ENCODE data around the gene PSMA1. TPM values are rescaled to one million over a fixed set of nuclear protein-coding genes. Genes with fewer than 3 reads are reported as not detected.
A peak's percentile ranks its signal among the peaks of the same experiment; 100 is the strongest.

PSMA1 gene
- total RNA-seq, 6 experiments from 2014 or later: 69.4 to 95.1 (median 90.7) TPM

DNA sequence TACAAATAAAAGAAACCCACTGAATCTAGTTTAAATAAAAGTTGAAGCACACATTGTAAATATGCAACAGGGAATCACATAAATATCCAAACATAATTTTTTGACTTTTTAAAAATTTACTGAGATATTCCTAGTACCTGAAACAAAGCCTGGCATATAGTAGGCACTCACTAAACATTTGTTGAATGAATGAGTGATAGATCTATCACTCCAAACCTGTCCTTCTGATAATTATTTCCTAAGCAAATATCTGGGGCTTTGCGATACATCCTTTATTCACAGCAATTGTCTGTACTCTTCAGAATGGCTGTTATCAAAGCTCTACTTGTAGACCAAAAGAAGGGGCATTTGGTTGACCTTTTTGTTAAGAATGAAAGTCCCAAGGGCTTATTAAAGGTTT is 2.6 kb upstream of the PSMA1 start:
- H3K36me3 ChIP-seq: peaks cover 0 to 7% (median 2%) of the 10 kb centered on the region in 4 donors
- DNase-seq: no peak
- WGBS (ENCODE audit: insufficient coverage, low coverage, low lambda C conversion rate, missing lambda C conversion rate): 88% methylated on average over 1 of the region's 1 CpG
- no peak overlapping the region for H3K27ac ChIP-seq
- no peaks in the 10 kb centered on the region for H3K9me3 ChIP-seq
- H3K4me3 ChIP-seq: no peak overlapping the region
- peaks cover 0 to 10% (median 4%) of the 10 kb centered on the region in 4 donors for H3K4me1 ChIP-seq
- TF ChIP-seq, protein P1, sequence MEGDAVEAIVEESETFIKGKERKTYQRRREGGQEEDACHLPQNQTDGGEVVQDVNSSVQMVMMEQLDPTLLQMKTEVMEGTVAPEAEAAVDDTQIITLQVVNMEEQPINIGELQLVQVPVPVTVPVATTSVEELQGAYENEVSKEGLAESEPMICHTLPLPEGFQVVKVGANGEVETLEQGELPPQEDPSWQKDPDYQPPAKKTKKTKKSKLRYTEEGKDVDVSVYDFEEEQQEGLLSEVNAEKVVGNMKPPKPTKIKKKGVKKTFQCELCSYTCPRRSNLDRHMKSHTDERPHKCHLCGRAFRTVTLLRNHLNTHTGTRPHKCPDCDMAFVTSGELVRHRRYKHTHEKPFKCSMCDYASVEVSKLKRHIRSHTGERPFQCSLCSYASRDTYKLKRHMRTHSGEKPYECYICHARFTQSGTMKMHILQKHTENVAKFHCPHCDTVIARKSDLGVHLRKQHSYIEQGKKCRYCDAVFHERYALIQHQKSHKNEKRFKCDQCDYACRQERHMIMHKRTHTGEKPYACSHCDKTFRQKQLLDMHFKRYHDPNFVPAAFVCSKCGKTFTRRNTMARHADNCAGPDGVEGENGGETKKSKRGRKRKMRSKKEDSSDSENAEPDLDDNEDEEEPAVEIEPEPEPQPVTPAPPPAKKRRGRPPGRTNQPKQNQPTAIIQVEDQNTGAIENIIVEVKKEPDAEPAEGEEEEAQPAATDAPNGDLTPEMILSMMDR (IDR thresholded peaks at IDR 0.05): no peak
- TF ChIP-seq POLR2A (IDR thresholded peaks at IDR 0.05): no peak
- intact Hi-C loops (cut with DNase I): loop anchor here in 1 of 2 donors (10.0 kb wide), 1 partner anchor 372 kb away; the partner anchor contains the start of gene CYP2R1
- no peak for ATAC-seq
- no peaks in the 10 kb centered on the region for H3K27me3 ChIP-seq

DNA sequence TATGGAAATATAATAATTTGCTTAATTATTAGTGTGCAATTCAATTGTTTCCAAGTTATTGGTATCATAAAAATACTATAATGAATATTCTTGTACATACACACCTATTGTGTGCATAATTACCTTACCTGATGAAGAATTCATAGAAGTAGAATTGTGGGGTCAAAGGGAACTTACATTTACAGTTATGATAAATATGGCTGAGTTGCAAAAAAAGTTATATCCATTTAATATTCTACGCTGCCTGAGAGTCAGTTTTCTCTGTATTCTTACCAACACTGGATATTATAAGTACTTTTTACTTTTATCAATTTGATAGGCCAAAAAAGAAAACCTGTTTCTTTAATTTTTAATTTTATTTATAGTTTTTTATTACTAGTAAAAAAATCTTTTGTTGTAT is 2.1 kb upstream of the PSMA1 start:
- Histone ChIP-seq H3K36me3 (peaks cover 0 to 12% (median 6%) of the 10 kb centered on the region in 4 donors), H3K4me3 (no peak overlapping the region), H3K27ac (no peak overlapping the region), H3K27me3 (no peaks in the 10 kb centered on the region), H3K4me1 (peaks cover 0 to 10% (median 4%) of the 10 kb centered on the region in 4 donors), H3K9me3 (no peaks in the 10 kb centered on the region)
- no peak for ATAC-seq
- 95% methylated on average over 1 of the region's 1 CpG for WGBS (ENCODE audit: insufficient coverage, low coverage, low lambda C conversion rate, missing lambda C conversion rate)
- no peak for DNase-seq
- no peak for TF ChIP-seq POLR2A (IDR thresholded peaks at IDR 0.05)
- TF ChIP-seq, protein P1 (IDR thresholded peaks at IDR 0.05): no peak
- intact Hi-C loops (cut with DNase I): loop anchor here in 1 of 2 donors (10.0 kb wide), 1 partner anchor 373 kb away; the partner anchor contains the start of gene CYP2R1

DNA sequence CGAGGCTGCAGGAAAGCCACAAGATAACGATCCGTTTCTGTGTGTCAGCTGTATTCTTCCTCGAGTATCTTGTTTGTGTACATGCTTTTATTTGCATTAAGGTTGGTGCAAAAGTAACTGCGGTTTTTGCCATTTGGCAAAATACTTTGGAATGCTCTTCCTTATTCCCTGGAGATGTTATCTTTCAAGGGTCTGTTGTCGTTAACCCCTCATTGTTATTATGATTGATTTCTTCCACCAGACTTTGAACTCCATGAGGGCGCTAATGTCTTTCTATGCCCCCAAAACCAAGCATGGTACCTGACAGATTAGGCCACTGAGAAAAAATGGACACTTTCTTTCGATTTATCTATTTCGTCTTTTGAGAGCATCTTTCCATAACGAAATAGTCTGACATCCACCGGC is 563 bp upstream of the PSMA1 start:
- TF ChIP-seq POLR2A (IDR thresholded peaks at IDR 0.05): no peak
- peaks cover 0 to 10% (median 4%) of the 10 kb centered on the region in 4 donors for H3K4me1 ChIP-seq
- no peaks in the 10 kb centered on the region for H3K9me3 ChIP-seq
- DNase-seq (no peak), ATAC-seq (no peak)
- peak overlapping the region; percentile 79 to 91 (median 80) for H3K27ac ChIP-seq
- WGBS (ENCODE audit: insufficient coverage, low coverage, low lambda C conversion rate, missing lambda C conversion rate): 30% methylated on average over 11 of the region's 11 CpGs
- H3K4me3 ChIP-seq: peak overlapping the region; percentile 46 to 87 (median 68)
- no peaks in the 10 kb centered on the region for H3K27me3 ChIP-seq
- peaks cover 0 to 27% (median 12%) of the 10 kb centered on the region in 4 donors for H3K36me3 ChIP-seq
- intact Hi-C loops (cut with DNase I): loop anchor here in 1 of 2 donors (10.0 kb wide), 1 partner anchor 374 kb away; the partner anchor contains the start of gene CYP2R1

DNA sequence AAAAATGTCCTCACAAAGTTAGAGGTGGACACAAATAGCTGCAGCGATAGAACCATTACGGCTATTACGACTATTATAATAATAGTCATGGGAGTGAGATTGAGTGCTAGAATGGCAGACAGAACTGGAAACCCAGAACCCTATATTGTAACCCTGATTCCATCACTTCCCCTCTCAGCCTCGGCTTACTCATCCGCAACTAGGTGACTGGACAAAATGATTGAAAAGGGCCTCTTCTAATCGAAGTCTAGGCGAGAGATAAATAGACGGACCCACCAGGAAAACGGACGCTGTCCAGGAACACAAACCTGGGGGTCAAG is 629 bp downstream of the PSMA1 start:
- peaks cover 0 to 36% (median 13%) of the 10 kb centered on the region in 4 donors for H3K36me3 ChIP-seq
- intact Hi-C loops (cut with DNase I): no loop called here
- peak in 2 of 4 donors; percentile 2 to 7 for ATAC-seq
- H3K27ac ChIP-seq: peak overlapping the region; percentile 79 to 91 (median 80)
- H3K27me3 ChIP-seq: no peaks in the 10 kb centered on the region
- peak overlapping the region; percentile 46 to 87 (median 68) for H3K4me3 ChIP-seq
- under 1% methylated on average over 10 of the region's 10 CpGs for WGBS (ENCODE audit: insufficient coverage, low coverage, low lambda C conversion rate, missing lambda C conversion rate)
- peaks cover 0 to 10% (median 5%) of the 10 kb centered on the region in 4 donors for H3K4me1 ChIP-seq
- no peaks in the 10 kb centered on the region for H3K9me3 ChIP-seq
- no peak for DNase-seq
- TF ChIP-seq, protein P1 (IDR thresholded peaks at IDR 0.05): no peak
- no peak for TF ChIP-seq POLR2A (IDR thresholded peaks at IDR 0.05)

DNA sequence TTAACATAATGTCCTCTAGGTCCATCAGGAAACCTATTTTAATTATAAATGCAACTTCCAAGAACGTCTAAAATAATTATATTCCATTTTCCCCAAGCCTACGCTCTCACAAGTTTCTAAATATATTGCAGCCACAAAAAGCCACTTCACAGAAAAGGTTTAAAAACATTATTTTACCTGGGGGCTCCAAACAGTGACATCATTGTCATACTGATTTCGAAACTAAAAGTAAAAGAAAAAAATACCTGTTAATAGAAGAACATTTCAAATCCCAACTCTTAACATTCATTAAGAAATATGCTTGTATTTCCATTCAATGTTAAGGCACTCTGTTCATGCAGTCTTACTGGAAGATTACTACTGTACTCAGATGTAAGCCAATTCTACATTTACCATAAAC is 1.4 kb downstream of the PSMA1 start:
- no peak for DNase-seq
- Histone ChIP-seq H3K4me1 (peaks cover 0 to 18% (median 5%) of the 10 kb centered on the region in 4 donors), H3K27me3 (no peaks in the 10 kb centered on the region), H3K27ac (peak overlapping the region in 2 of 3 donors; percentile 80 to 91), H3K4me3 (peak overlapping the region; percentile 46 to 87 (median 68)), H3K36me3 (peaks cover 0 to 43% (median 18%) of the 10 kb centered on the region in 4 donors), H3K9me3 (no peaks in the 10 kb centered on the region)
- intact Hi-C loops (cut with DNase I): no loop called here
- no peak for ATAC-seq
- 51% methylated on average over 3 of the region's 3 CpGs for WGBS (ENCODE audit: insufficient coverage, low coverage, low lambda C conversion rate, missing lambda C conversion rate)
- TF ChIP-seq, protein P1 (IDR thresholded peaks at IDR 0.05): no peak
- no peak for TF ChIP-seq POLR2A (IDR thresholded peaks at IDR 0.05)

Measured in right lobe of liver (tissue), 6 donors.